IMR-90 (cell line): Measurements from ENCODE around the gene ATF4.

Experiments
- CEBPB ChIP-seq: IDR thresholded peaks from 2 replicates; pipeline ENCODE4 v1.6.1; 2012; ENCODE audit warnings: low read depth, low read length, improper control_type of control experiment
- CHD1 ChIP-seq: IDR thresholded peaks from 2 replicates; pipeline ENCODE4 v1.6.1; 2012; ENCODE audit warnings: low read depth, low read length, improper control_type of control experiment
- CTCF ChIP-seq: conservative IDR thresholded peaks from 2 replicates; pipeline ENCODE4 v1.5.1; 2012; ENCODE audit warnings: mild to moderate bottlenecking, low read depth, low read length, improper control_type of control experiment
- FOS ChIP-seq: fragments of 150-350 bp; IDR thresholded peaks from 2 replicates; pipeline ENCODE4 v1.6.1; 2016; ENCODE audit warnings: low read depth, low read length
- MAFK ChIP-seq: IDR thresholded peaks from 2 replicates; pipeline ENCODE4 v1.6.1; 2012; ENCODE audit warnings: low read depth, low read length, improper control_type of control experiment
- MAZ ChIP-seq: IDR thresholded peaks from 2 replicates; pipeline ENCODE4 v1.6.1; 2012; ENCODE audit warnings: low read depth, mild to moderate bottlenecking, low read length, improper control_type of control experiment, moderate library complexity, borderline replicate concordance
- POLR2A ChIP-seq: IDR thresholded peaks from 2 replicates; pipeline ENCODE4 v1.6.1; 2012; ENCODE audit warnings: mild to moderate bottlenecking, low read depth, low read length
- RAD21 ChIP-seq: IDR thresholded peaks from 2 replicates; pipeline ENCODE4 v1.6.1; 2012; ENCODE audit warnings: low read length, improper control_type of control experiment
- USF2 ChIP-seq: fragments of 150-350 bp; IDR thresholded peaks from 2 replicates; pipeline ENCODE4 v1.6.1; 2017; ENCODE audit warnings: mild to moderate bottlenecking, antibody characterized with exemption, low read length, low read depth

- TF ChIP-seq CTCF (no peak), POLR2A (no peak), MAZ (no peak), CHD1 (no peak), USF2 (no peak), FOS (no peak), RAD21 (no peak), CEBPB (no peak), MAFK (no peak)
Measured at GRCh38 chr22:39562839-39563489, 42.6 kb downstream of the ATF4 start.
